OCI-LY7 (cell line): Measurements from ENCODE around the gene SERPINA5.

Source experiments
- CTCF ChIP-seq: fragments of 200-600 bp; sonication (generic); conservative IDR thresholded peaks from 2 replicates; pipeline ENCODE4 v1.5.1; 2014; ENCODE audit warnings: mild to moderate bottlenecking, antibody characterized with exemption, low read length, moderate library complexity, mixed read lengths
- EZH2phosphoT487 ChIP-seq: fragments of 200-600 bp; sonication (generic); IDR thresholded peaks from 2 replicates; pipeline ENCODE4 v1.6.1; 2018; ENCODE audit warnings: low read depth, borderline replicate concordance, mild to moderate bottlenecking, mixed run types, antibody characterized with exemption, low read length, moderate library complexity, mixed read lengths

DNA sequence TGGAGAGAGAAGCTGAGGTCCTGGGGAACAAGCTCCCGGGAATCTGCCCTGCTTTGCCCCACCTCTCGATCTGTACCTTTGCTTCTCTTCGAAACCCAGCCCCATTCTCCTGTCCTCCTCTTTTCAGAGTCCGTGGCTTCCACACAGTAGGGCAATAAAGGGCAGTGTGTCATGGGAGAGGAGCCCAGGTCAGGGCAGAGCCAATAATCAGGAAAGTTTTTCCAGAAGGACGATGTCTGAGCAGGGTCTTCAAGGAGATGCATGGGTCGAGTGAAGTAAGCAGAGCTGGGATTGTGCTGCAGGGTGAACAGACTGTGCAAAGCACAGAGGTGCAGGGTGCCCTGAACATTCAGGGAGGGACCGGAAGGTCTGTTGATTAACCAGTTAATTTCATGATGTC lies 42.0 kb upstream of the SERPINA5 start:
- TF ChIP-seq CTCF: no peak
- no peak for TF ChIP-seq EZH2phosphoT487
